ENCODE measurements around the gene ARNT2.

DNA sequence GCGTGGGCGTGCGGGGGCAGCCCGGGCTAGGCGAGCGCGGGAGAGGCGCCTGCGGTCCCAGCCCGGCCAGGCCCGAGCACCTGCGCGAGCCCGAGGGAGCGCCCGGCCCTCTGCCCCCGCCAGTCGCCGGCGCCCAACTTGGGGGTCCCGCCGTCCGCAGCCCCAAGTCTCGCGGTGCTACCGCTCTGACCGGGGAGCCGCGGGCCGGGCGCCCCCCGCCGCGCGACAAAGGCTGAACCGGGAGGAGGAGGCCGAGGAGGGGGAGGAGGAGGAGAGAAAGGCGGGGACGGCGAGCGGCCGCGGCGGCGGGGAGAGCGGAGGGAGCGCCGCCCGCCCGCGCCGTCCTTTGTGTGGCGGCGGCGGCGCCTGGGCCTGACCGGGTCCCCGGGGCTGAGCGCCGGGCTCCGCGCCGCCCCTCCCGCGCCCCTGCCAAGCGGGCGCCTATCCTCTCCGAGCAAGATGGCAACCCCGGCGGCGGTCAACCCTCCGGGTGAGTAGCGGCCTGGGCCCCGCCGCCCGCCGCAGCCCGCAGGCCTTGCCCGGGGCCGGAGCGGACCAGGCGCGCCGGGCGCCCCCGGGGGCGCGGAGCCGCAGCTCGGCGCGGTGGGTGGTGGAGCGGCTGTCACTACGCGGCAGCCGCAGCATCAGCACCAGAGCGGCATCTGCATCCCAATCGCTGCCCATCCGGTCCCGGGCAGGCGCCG is at the start of gene ARNT2:
- TF ChIP-seq GATA2 (IDR thresholded peaks at IDR 0.05; ENCODE audit: low read depth, low read length) (no peak), GATA3 (IDR thresholded peaks at IDR 0.05; ENCODE audit: low read depth, low read length) (no peak)
